Measurements from ENCODE around the gene CTXN1. TPM values are rescaled to one million over a fixed set of nuclear protein-coding genes. Genes with fewer than 3 reads are reported as not detected.
A peak's percentile ranks its signal among the peaks of the same experiment; 100 is the strongest.

The CTXN1 gene
- total RNA-seq, 1 donor from 2014 or later: 55.9 TPM

- no peak for TF ChIP-seq CTCF (IDR thresholded peaks at IDR 0.05; ENCODE audit: insufficient read depth, low read depth, low read length)
- no peak for TF ChIP-seq EZH2 (IDR thresholded peaks at IDR 0.05; ENCODE audit: insufficient read depth, low read length)
- H3K79me2 ChIP-seq (ENCODE audit: insufficient read depth, low read length): peaks cover 45% of the 10 kb centered on the region
- no peaks in the 10 kb centered on the region for H3K27me3 Mint-ChIP-seq (ENCODE audit: low read depth, unreplicated experiment)
- H3K9me3 Mint-ChIP-seq (ENCODE audit: unreplicated experiment): peaks cover 2% of the 10 kb centered on the region
- H3K4me1 Mint-ChIP-seq (ENCODE audit: low read depth, unreplicated experiment): peaks cover 5% of the 10 kb centered on the region
- no peak overlapping the region for H3K27ac Mint-ChIP-seq (ENCODE audit: unreplicated experiment)
- DNase-seq (ENCODE audit: low read depth) (no peak), FAIRE-seq (no peak)
- H4K20me1 ChIP-seq (ENCODE audit: insufficient read depth, low read length): peaks cover 49% of the 10 kb centered on the region
- no peaks in the 10 kb centered on the region for H3K27me3 ChIP-seq (ENCODE audit: insufficient read depth, low read length)
- H3K4me3 ChIP-seq (ENCODE audit: insufficient read depth, low read depth, low read length): no peak overlapping the region
- H3K9me3 ChIP-seq (ENCODE audit: insufficient read depth, low read depth, low read length): no peaks in the 10 kb centered on the region
- no peak overlapping the region for H3K9ac ChIP-seq (ENCODE audit: low read length)
- peak overlapping the region; percentile 100 for H3K4me2 ChIP-seq (ENCODE audit: low read length)
- H3K4me3 Mint-ChIP-seq (ENCODE audit: unreplicated experiment): peak overlapping the region; percentile 51
- H2AFZ ChIP-seq (ENCODE audit: low read depth, low read length): no peak overlapping the region
- peaks cover 21% of the 10 kb centered on the region for H3K4me1 ChIP-seq (ENCODE audit: insufficient read depth, low read length)
- no peaks in the 10 kb centered on the region for H3K36me3 Mint-ChIP-seq (ENCODE audit: low read depth, unreplicated experiment)
- H3K36me3 ChIP-seq (ENCODE audit: insufficient read depth, low read length): no peaks in the 10 kb centered on the region
- H3K27ac ChIP-seq (ENCODE audit: low read depth, low read length): no peak overlapping the region
These were observed 20.1 kb downstream of the CTXN1 start for GRCh38 chr19:7905859-7906258.

GRCh38 chr19:7905268-7905667, 20.7 kb downstream of the CTXN1 start:
- Mint-ChIP-seq H3K9me3 (ENCODE audit: unreplicated experiment) (peaks cover 2% of the 10 kb centered on the region), H3K27ac (ENCODE audit: unreplicated experiment) (peak overlapping the region; percentile 89), H3K27me3 (ENCODE audit: low read depth, unreplicated experiment) (no peaks in the 10 kb centered on the region), H3K4me3 (ENCODE audit: unreplicated experiment) (peak overlapping the region; percentile 87), H3K4me1 (ENCODE audit: low read depth, unreplicated experiment) (peaks cover 5% of the 10 kb centered on the region), H3K36me3 (ENCODE audit: low read depth, unreplicated experiment) (peaks cover 3% of the 10 kb centered on the region)
- H3K36me3 ChIP-seq (ENCODE audit: insufficient read depth, low read length): no peaks in the 10 kb centered on the region
- TF ChIP-seq EZH2 (IDR thresholded peaks at IDR 0.05; ENCODE audit: insufficient read depth, low read length): no peak
- TF ChIP-seq CTCF (IDR thresholded peaks at IDR 0.05; ENCODE audit: insufficient read depth, low read depth, low read length): no peak
- H3K4me3 ChIP-seq (ENCODE audit: insufficient read depth, low read depth, low read length): no peak overlapping the region
- DNase-seq (ENCODE audit: low read depth): no peak
- peak overlapping the region; percentile 92 for H3K9ac ChIP-seq (ENCODE audit: low read length)
- no peak overlapping the region for H3K27ac ChIP-seq (ENCODE audit: low read depth, low read length)
- no peak overlapping the region for H2AFZ ChIP-seq (ENCODE audit: low read depth, low read length)
- FAIRE-seq: no peak
- peaks cover 45% of the 10 kb centered on the region for H3K79me2 ChIP-seq (ENCODE audit: insufficient read depth, low read length)
- peak overlapping the region; percentile 100 for H3K4me2 ChIP-seq (ENCODE audit: low read length)
- H3K4me1 ChIP-seq (ENCODE audit: insufficient read depth, low read length): peaks cover 21% of the 10 kb centered on the region
- H3K9me3 ChIP-seq (ENCODE audit: insufficient read depth, low read depth, low read length): no peaks in the 10 kb centered on the region
- no peaks in the 10 kb centered on the region for H3K27me3 ChIP-seq (ENCODE audit: insufficient read depth, low read length)
- peaks cover 49% of the 10 kb centered on the region for H4K20me1 ChIP-seq (ENCODE audit: insufficient read depth, low read length)
